Activated CD8-positive, alpha-beta T cell treated with anti-CD3 and anti-CD28 coated beads for 36 hours (primary cell): ENCODE data around the gene DUSP6. TPM values are rescaled to one million over a fixed set of nuclear protein-coding genes. Genes with fewer than 3 reads are reported as not detected.

Experiments
- ATAC-seq: fragments of 200-7000 bp; cut with Tn5 transposase; one replicate; pipeline ENCODE4 v1.10.0; 2021; ENCODE audit warnings: mild to moderate bottlenecking, moderate library complexity
- CTCF ChIA-PET: fragments of 350-600 bp; sonication (Branson Sonifier 250); formaldehyde crosslinking; loops from one replicate; lab custom pipeline; 2021; ENCODE audit warnings: antibody characterized with exemption; lab: Charles Lee
- POLR2A ChIA-PET: fragments of 350-600 bp; sonication (Branson Sonifier 250); formaldehyde crosslinking; loops from one replicate; lab custom pipeline; 2021; ENCODE audit warnings: antibody characterized with exemption; lab: Charles Lee
- DNase-seq: peaks from one replicate; pipeline ENCODE4 v3.0.0-alpha.2; 2020
- H3K27ac Mint-ChIP-seq: one replicate; pipeline ENCODE4 v1.8.0; 2021; ENCODE audit warnings: mild to moderate bottlenecking, mixed read lengths
- H3K27me3 Mint-ChIP-seq: one replicate; pipeline ENCODE4 v1.8.0; 2021; ENCODE audit warnings: mixed read lengths
- H3K36me3 Mint-ChIP-seq: one replicate; pipeline ENCODE4 v1.8.0; 2021; ENCODE audit warnings: low read depth, mixed read lengths
- H3K4me1 Mint-ChIP-seq: one replicate; pipeline ENCODE4 v1.8.0; 2021; ENCODE audit warnings: low read depth, mixed read lengths
- H3K4me3 Mint-ChIP-seq: one replicate; pipeline ENCODE4 v1.8.0; 2021; ENCODE audit warnings: mild to moderate bottlenecking, moderate library complexity, mixed read lengths
- H3K9me3 Mint-ChIP-seq: one replicate; pipeline ENCODE4 v1.8.0; 2021; ENCODE audit warnings: mixed read lengths
- CTCF ChIP-seq: fragments of 200-600 bp; IDR thresholded peaks from one replicate; pipeline ENCODE4 v1.8.0; 2022; ENCODE audit warnings: antibody characterized with exemption, mild to moderate bottlenecking
- intact Hi-C: fragments of 100-400 bp; cut with micrococcal nuclease; formaldehyde crosslinking; loops from one replicate; pipeline ENCODE4 v1.10.0; 2022
- total RNA-seq, 2 experiments: library from RNA; stranded (reverse); gene quantifications; one replicate each; pipeline ENCODE4 v1.2.3, GENCODE V29; 2021

The DUSP6 gene
- total RNA-seq, 2 experiments from 2014 or later: 15.3 to 16.6 TPM

- intact Hi-C loops: no loop called here
- CTCF ChIA-PET: no interaction called here
- POLR2A ChIA-PET: no interaction called here
- DNase-seq: no peak
- Mint-ChIP-seq H3K36me3 (no peaks in the 10 kb centered on the region), H3K9me3 (no peaks in the 10 kb centered on the region), H3K27me3 (no peaks in the 10 kb centered on the region), H3K4me3 (no peak overlapping the region), H3K27ac (no peak overlapping the region), H3K4me1 (peaks cover 9% of the 10 kb centered on the region)
- no peak for TF ChIP-seq CTCF
- ATAC-seq: no peak
Observed at GRCh38 chr12:89370421-89370831, 18.1 kb upstream of the DUSP6 start.

GRCh38 chr12:89369166-89369565 lies 16.9 kb upstream of the DUSP6 start:
- POLR2A ChIA-PET: no interaction called here
- CTCF ChIA-PET: no interaction called here

GRCh38 chr12:89368391-89368790 lies 16.1 kb upstream of the DUSP6 start:
- H3K4me3 Mint-ChIP-seq: no peak overlapping the region
- ATAC-seq: no peak
- DNase-seq: no peak
- no peak overlapping the region for H3K27ac Mint-ChIP-seq
- CTCF ChIA-PET: no interaction called here
- peaks cover 9% of the 10 kb centered on the region for H3K4me1 Mint-ChIP-seq
- no peak for TF ChIP-seq CTCF
- H3K27me3 Mint-ChIP-seq: peaks cover 3% of the 10 kb centered on the region
- POLR2A ChIA-PET: no interaction called here
- intact Hi-C loops: no loop called here
- no peaks in the 10 kb centered on the region for H3K36me3 Mint-ChIP-seq
- H3K9me3 Mint-ChIP-seq: no peaks in the 10 kb centered on the region

More at GRCh38 chr12:89369166-89369565, 16.9 kb upstream of the DUSP6 start:
- Mint-ChIP-seq H3K4me3 (no peak overlapping the region), H3K36me3 (no peaks in the 10 kb centered on the region), H3K4me1 (peaks cover 9% of the 10 kb centered on the region), H3K9me3 (no peaks in the 10 kb centered on the region), H3K27me3 (no peaks in the 10 kb centered on the region), H3K27ac (no peak overlapping the region)
- DNase-seq: no peak
- TF ChIP-seq CTCF: no peak
- intact Hi-C loops: no loop called here
- ATAC-seq: no peak

GRCh38 chr12:89366676-89367364 lies 14.5 kb upstream of the DUSP6 start:
- ChIA-PET POLR2A (no interaction called here), CTCF (no interaction called here)
- Mint-ChIP-seq H3K9me3 (no peaks in the 10 kb centered on the region), H3K4me3 (no peak overlapping the region), H3K36me3 (no peaks in the 10 kb centered on the region), H3K27ac (no peak overlapping the region), H3K27me3 (peaks cover 3% of the 10 kb centered on the region), H3K4me1 (peaks cover 9% of the 10 kb centered on the region)
- no peak for ATAC-seq
- DNase-seq: no peak
- intact Hi-C loops: no loop called here
- TF ChIP-seq CTCF: no peak

- Mint-ChIP-seq H3K9me3 (no peaks in the 10 kb centered on the region), H3K4me1 (no peaks in the 10 kb centered on the region), H3K27ac (no peak overlapping the region), H3K36me3 (no peaks in the 10 kb centered on the region), H3K27me3 (peaks cover 4% of the 10 kb centered on the region), H3K4me3 (no peak overlapping the region)
- intact Hi-C loops: no loop called here
- no peak for TF ChIP-seq CTCF
- ATAC-seq (no peak), DNase-seq (no peak)
- CTCF ChIA-PET: no interaction called here
- POLR2A ChIA-PET: no interaction called here
Observed at GRCh38 chr12:89364631-89365030, 12.3 kb upstream of the DUSP6 start.
